A673 (cell line): ENCODE results near the gene ASTN1. TPM values are rescaled to one million over a fixed set of nuclear protein-coding genes. Genes with fewer than 3 reads are reported as not detected.
A peak's percentile ranks its signal among the peaks of the same experiment; 100 is the strongest.

Source experiments
- BruUV-seq: library from RNA; stranded (reverse); fragments of 400-500 nt; replicated peaks from 2 replicates; lab custom pipeline; 2021; lab: Mats Ljungman, UMichigan
- CTCF ChIA-PET: fragments of 300-600 bp; sonication (Branson Sonifier 250); formaldehyde crosslinking; loops from one replicate; lab custom pipeline; 2022; ENCODE audit warnings: antibody characterized with exemption; lab: Charles Lee
- POLR2A ChIA-PET: fragments of 300-600 bp; sonication (Branson Sonifier 250); formaldehyde crosslinking; loops from one replicate; lab custom pipeline; 2022; ENCODE audit warnings: antibody characterized with exemption; ENCODE audit not compliant: low non-redundant PET; lab: Charles Lee
- DNase-seq: peaks from one replicate; pipeline ENCODE4 v3.0.0-alpha.2; 2015; ENCODE audit warnings: low spot score
- H3K27ac ChIP-seq: fragments of 200-600 bp; sonication (generic); 2 replicates; pipeline ENCODE4 v1.5.1; 2016; ENCODE audit warnings: mixed run types, low read depth, mild to moderate bottlenecking, mixed read lengths, antibody characterized with exemption, low read length; ENCODE audit not compliant: poor library complexity, severe bottlenecking
- H3K27me3 ChIP-seq: fragments of 200-600 bp; sonication (generic); replicated peaks from 2 replicates; pipeline ENCODE4 v1.6.1; 2017; ENCODE audit warnings: mixed run types, low read depth, mild to moderate bottlenecking, mixed read lengths, antibody characterized with exemption, low read length; ENCODE audit not compliant: insufficient read depth, poor library complexity
- H3K36me3 ChIP-seq: fragments of 200-600 bp; sonication (generic); 2 replicates; pipeline ENCODE4 v1.6.1; 2016; ENCODE audit warnings: mixed run types, mild to moderate bottlenecking, mixed read lengths, antibody characterized with exemption, low read length; ENCODE audit not compliant: insufficient read depth, poor library complexity, severe bottlenecking
- H3K4me1 ChIP-seq: fragments of 200-600 bp; sonication (generic); 2 replicates; pipeline ENCODE4 v1.6.1; 2017; ENCODE audit warnings: mixed run types, mild to moderate bottlenecking, mixed read lengths, antibody characterized with exemption, low read length; ENCODE audit not compliant: insufficient read depth, poor library complexity, severe bottlenecking
- H3K4me3 ChIP-seq: fragments of 200-600 bp; sonication (generic); 2 replicates; pipeline ENCODE4 v1.5.1; 2016; ENCODE audit warnings: low read depth, mixed run types, mild to moderate bottlenecking, mixed read lengths, low read length; ENCODE audit not compliant: poor library complexity, severe bottlenecking
- H3K9me3 ChIP-seq: fragments of 200-600 bp; sonication (generic); 2 replicates; pipeline ENCODE4 v1.6.1; 2016; ENCODE audit warnings: mixed run types, low read depth, mild to moderate bottlenecking, mixed read lengths, antibody characterized with exemption, low read length; ENCODE audit not compliant: poor library complexity, severe bottlenecking
- EZH2 ChIP-seq: fragments of 200-600 bp; sonication (generic); IDR thresholded peaks from 2 replicates; pipeline ENCODE4 v1.6.1; 2017; ENCODE audit warnings: borderline replicate concordance, low read depth, mild to moderate bottlenecking, mixed read lengths, antibody characterized with exemption, low read length; ENCODE audit not compliant: poor library complexity, severe bottlenecking
- intact Hi-C: fragments of 100-400 bp; cut with micrococcal nuclease; formaldehyde crosslinking; loops from one replicate; pipeline ENCODE4 v1.10.0; 2022; ENCODE audit not compliant: unreplicated experiment
- total RNA-seq: library from RNA; stranded (reverse); gene quantifications from 2 replicates; pipeline ENCODE4 v1.2.3, GENCODE V29; 2021
- TF ChIP-seq, protein P1 (sequence below): fragments of 300-800, 200-600 bp; sonication (generic); conservative IDR thresholded peaks from 2 replicates; pipeline ENCODE4 v1.5.1; 2017; ENCODE audit warnings: low read depth, mild to moderate bottlenecking, antibody characterized with exemption, low read length, moderate library complexity, mixed read lengths

ASTN1 gene
- total RNA-seq, 1 experiment from 2014 or later = 0.41 TPM

GRCh38 chr1:177162243-177162642, 2.3 kb downstream of the ASTN1 start:
- Histone ChIP-seq H3K4me3 (no peak overlapping the region), H3K36me3 (no peaks in the 10 kb centered on the region), H3K4me1 (no peaks in the 10 kb centered on the region), H3K27ac (no peak overlapping the region), H3K9me3 (no peaks in the 10 kb centered on the region), H3K27me3 (peaks cover 55% of the 10 kb centered on the region)
- ChIA-PET CTCF (no interaction called here), POLR2A (no interaction called here)
- BruUV-seq = no TSS peak
- no peak for TF ChIP-seq EZH2
- TF ChIP-seq, protein P1, sequence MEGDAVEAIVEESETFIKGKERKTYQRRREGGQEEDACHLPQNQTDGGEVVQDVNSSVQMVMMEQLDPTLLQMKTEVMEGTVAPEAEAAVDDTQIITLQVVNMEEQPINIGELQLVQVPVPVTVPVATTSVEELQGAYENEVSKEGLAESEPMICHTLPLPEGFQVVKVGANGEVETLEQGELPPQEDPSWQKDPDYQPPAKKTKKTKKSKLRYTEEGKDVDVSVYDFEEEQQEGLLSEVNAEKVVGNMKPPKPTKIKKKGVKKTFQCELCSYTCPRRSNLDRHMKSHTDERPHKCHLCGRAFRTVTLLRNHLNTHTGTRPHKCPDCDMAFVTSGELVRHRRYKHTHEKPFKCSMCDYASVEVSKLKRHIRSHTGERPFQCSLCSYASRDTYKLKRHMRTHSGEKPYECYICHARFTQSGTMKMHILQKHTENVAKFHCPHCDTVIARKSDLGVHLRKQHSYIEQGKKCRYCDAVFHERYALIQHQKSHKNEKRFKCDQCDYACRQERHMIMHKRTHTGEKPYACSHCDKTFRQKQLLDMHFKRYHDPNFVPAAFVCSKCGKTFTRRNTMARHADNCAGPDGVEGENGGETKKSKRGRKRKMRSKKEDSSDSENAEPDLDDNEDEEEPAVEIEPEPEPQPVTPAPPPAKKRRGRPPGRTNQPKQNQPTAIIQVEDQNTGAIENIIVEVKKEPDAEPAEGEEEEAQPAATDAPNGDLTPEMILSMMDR = no peak
- no peak for DNase-seq
- intact Hi-C loops = no loop called here

DNA sequence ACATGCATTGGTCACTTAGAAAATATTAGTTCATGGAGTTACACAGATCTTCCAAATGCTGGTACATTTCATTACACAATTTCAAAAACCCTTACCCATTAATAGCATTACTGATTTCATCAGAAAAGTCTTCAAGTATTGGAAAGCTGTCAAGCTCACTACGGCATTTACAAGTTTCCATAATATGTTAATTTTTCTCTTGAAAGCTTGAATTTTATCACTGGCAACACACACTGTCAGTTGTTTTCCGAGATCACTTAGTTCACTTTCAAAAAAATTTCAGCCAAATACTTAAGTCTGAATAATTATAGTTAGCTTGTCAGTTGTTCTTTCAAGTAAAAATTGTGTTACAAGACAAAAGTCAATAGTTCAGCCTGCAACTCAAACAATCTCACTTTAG, 18.0 kb downstream of the ASTN1 start:
- Histone ChIP-seq H3K27ac (no peak overlapping the region), H3K27me3 (no peaks in the 10 kb centered on the region), H3K4me3 (no peak overlapping the region), H3K36me3 (no peaks in the 10 kb centered on the region), H3K4me1 (no peaks in the 10 kb centered on the region), H3K9me3 (no peaks in the 10 kb centered on the region)
- no peak for TF ChIP-seq EZH2
- TF ChIP-seq, protein P1 = no peak
- BruUV-seq = no TSS peak
- CTCF ChIA-PET = no interaction called here
- DNase-seq = no peak
- intact Hi-C loops = no loop called here
- POLR2A ChIA-PET = no interaction called here

GRCh38 chr1:177145106-177146070, 19.1 kb downstream of the ASTN1 start:
- Histone ChIP-seq H3K27me3 (no peaks in the 10 kb centered on the region), H3K27ac (no peak overlapping the region), H3K9me3 (no peaks in the 10 kb centered on the region), H3K4me1 (no peaks in the 10 kb centered on the region), H3K36me3 (no peaks in the 10 kb centered on the region), H3K4me3 (no peak overlapping the region)
- CTCF ChIA-PET = no interaction called here
- DNase-seq = peak; percentile 9
- intact Hi-C loops = no loop called here
- POLR2A ChIA-PET = no interaction called here
- TF ChIP-seq, protein P1 = no peak
- TF ChIP-seq EZH2 = no peak
- BruUV-seq = no TSS peak
